GM04503 (cell line): ENCODE data around the gene CEACAM19.

ENCODE experiments used
- DNase-seq: peaks from one replicate; pipeline ENCODE4 v3.0.0-alpha.2; 2012; ENCODE audit warnings: low read depth

CEACAM19 gene

GRCh38 chr19:44723299-44723951, 52.1 kb downstream of the CEACAM19 start:
- no peak for DNase-seq

- no peak for DNase-seq
Observed at GRCh38 chr19:44723952-44724319, 52.7 kb downstream of the CEACAM19 start.

- no peak for DNase-seq
Observed at GRCh38 chr19:44725251-44725650, 54.0 kb downstream of the CEACAM19 start.

GRCh38 chr19:44725684-44726083, 54.4 kb downstream of the CEACAM19 start:
- no peak for DNase-seq

GRCh38 chr19:44726465-44726864, 55.2 kb downstream of the CEACAM19 start:
- DNase-seq, result no peak

GRCh38 chr19:44728178-44728577, 56.9 kb downstream of the CEACAM19 start:
- no peak for DNase-seq

GRCh38 chr19:44729516-44730033, 58.3 kb downstream of the CEACAM19 start:
- no peak for DNase-seq

GRCh38 chr19:44731081-44731480, 59.8 kb downstream of the CEACAM19 start:
- DNase-seq, result no peak

GRCh38 chr19:44731622-44732021, 60.3 kb downstream of the CEACAM19 start:
- no peak for DNase-seq

- DNase-seq, result no peak
Observed at GRCh38 chr19:44732235-44733014, 61.1 kb downstream of the CEACAM19 start.
